Activated CD8-positive, alpha-beta memory T cell treated with anti-CD3 and anti-CD28 coated beads for 48 hours (primary cell): Measurements from ENCODE around the gene PBX2.
"Not testable (repeated sequence)": the region's sequence is repeated elsewhere in the genome, so short reads cannot be mapped to it uniquely, and the experiment has no call there.

ENCODE experiments used
- DNase-seq, 3 experiments: peaks; one replicate each; pipeline ENCODE4 v3.0.0-alpha.2; 2020; ENCODE audit warnings: low read depth in 2 of 3, low spot score in 2 of 3

The PBX2 gene

DNA sequence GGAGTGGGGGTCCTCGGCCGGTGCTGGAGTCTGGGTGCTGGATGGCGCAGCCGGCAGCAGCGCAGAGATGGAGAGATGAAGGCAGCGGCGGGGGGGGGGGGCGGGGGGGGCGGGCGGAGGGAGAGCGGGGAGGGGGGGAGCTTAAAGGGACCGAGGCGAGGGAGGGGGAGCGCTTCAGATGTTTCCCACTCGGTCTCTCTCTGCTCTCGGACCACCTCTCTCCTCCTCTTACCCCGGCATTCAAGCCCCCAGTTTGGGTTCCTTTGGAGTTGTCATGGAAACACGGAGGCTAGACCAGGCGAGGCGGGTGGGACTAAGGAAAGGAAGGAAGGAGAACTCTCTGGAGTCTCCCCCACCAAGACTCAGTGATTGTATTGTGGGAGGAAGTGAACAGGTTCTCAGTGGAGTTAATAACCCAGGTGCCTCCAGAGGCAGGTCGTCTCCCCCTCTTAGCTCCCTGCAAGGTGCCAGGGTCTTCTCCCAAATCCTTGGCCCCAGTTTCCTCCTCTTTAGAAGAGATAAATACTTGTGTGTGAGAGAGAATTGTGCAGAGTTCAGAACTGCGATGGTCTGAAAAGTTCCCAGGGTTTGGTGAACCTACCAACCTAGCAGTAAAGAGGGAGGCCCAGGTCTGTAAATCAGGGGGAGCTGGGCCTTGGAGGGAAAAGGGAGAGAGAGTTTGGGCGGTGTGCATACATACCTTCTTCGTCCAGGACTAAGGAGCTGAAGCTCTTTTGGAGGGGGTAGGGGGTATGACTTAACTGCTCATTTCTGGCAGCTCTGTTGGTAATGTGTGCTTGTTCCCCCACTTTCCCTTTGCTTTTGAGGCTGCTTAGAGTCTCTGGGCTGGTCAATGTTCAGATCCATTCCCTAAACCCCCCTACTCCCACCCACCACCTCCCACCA lies 37.9 kb downstream of the PBX2 start, which contains the start of gene PRRT1:
Gene PRRT1, minus strand, starts transcription at position 77 of the 906 bp plus-strand sequence. CDS start 112 bp downstream, outside the sequence.
- no peak for DNase-seq

DNA sequence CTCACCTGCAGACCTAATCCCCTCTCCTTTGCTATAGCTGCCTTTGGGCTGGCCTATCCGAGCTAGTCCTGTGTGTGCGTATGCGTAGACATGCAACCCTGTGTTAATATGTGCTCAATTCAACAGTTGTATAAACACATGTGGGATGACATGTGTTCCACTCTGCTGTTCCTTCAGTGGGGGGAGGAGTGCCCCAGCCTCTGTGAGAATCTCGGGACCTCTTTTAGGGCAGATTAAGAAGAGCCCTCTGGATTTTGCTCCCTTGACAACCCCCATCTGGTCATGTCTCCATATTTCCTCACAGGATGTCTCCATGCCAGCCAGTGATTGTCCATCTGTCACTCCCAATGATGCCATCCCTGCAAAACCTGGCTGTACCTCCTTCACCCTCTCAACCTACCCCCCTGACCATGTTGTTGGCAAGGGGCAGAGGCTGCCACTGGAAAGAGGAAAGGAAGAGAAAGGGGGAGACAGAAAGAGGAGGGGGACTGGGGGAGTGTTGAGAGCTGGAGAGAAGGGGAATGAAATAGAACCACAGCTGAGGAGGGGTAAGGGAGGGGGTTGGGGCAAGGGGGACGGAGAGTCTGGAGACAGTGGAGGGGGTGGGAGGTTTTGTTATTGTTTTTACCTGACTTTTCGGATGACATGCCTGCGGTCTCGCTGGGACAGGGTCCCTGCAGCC lies 38.7 kb downstream of the PBX2 start:
- no peak for DNase-seq

GRCh38 chr6:32149932-32150870 lies 39.8 kb downstream of the PBX2 start:
- DNase-seq = no peak

DNA sequence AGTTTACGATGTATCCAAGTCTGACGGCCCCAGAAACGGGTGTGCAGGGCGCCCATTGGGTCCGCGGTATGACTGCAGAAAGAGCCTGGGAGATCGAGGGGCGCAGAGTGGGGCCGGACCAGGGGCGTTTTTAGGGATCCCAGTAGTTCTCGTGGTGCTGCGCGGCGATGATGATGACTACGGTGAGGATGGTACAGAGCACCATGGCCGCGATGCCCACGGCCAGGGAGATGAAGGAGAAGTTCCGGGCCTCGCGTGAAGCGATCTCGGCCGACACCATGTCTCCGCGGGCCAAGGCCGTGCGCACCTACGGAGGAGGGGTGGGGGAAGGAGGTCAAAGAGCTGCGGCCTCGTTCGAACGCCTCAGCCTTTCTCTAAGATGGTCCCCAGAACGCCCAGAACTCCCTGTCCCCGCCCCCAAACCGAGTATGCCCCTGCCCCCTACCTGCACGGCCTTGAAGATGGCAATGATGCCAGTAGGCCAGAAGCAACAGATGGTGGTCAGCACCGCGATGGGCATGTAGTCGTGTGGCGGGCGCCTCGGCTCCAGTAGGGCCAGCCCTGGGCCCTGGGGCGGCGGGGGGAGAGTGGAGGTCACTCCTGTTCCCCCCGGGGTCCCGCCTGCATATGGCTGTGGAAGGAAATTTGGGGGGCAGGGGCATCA lies 40.8 kb downstream of the PBX2 start:
- no peak for DNase-seq

GRCh38 chr6:32148289-32149091 lies 41.5 kb downstream of the PBX2 start:
- peak; percentile 31 to 59 (median 46) for DNase-seq

GRCh38 chr6:32147401-32148132 lies 42.4 kb downstream of the PBX2 start:
- DNase-seq = no peak

DNA sequence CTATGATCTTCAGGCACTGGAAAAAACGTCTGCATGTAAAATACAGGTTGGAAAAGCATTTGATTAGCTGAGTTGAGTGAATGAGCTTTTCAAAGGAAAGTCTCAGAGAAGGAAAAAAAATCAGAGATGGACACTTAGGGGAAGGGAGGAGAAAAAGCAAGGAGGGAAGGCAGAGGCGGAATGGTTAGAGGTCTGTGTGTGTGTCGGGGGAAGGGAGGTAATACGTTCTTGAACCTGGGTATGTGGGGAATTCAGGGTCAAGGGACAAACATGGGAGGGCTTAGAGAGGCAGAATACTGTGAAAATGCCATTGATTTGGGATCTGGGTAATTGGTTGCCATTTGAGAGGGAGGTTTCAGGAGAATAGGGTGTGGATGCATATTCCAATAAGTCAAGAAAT lies 43.3 kb downstream of the PBX2 start:
- no peak for DNase-seq

DNA sequence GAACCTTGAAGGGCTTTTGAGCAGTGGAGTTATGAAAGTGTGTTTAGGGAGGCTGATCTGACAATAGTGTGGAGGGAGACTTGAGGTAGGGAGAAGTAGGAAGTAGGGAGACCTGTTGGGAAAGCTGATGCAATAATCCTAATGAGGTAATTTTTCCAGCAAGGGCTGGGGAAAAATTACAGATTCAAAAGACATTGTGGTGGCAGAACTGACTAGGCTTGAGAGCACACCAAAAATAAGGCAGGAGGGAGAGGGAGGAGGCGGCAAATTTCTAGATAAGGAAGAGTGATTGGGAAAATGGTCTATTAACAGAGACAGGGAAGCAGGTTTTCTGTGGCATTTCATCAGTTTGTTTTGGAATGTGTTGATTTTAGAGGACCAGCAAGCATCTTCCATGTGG lies 43.7 kb downstream of the PBX2 start:
- no peak for DNase-seq

DNA sequence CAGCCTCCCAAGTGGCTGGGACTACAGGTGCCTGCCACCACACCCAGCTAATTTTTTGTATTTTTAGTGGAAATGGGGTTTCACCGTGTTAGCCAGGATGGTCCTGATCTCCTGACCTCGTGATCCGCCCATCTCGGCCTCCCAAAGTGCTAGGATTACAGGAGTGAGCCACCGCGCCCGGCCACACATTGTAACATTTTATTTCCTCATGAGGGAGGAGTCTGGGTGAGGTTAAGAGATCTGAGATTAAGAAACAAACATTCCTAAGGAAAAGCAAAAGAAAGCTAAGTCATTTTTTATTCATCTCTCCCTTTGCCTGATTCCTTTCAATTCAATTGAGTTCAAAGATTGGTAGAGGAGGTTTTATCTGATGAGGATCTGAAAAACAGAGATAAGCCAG lies 45.8 kb downstream of the PBX2 start:
- not testable (repeated sequence) for DNase-seq

DNA sequence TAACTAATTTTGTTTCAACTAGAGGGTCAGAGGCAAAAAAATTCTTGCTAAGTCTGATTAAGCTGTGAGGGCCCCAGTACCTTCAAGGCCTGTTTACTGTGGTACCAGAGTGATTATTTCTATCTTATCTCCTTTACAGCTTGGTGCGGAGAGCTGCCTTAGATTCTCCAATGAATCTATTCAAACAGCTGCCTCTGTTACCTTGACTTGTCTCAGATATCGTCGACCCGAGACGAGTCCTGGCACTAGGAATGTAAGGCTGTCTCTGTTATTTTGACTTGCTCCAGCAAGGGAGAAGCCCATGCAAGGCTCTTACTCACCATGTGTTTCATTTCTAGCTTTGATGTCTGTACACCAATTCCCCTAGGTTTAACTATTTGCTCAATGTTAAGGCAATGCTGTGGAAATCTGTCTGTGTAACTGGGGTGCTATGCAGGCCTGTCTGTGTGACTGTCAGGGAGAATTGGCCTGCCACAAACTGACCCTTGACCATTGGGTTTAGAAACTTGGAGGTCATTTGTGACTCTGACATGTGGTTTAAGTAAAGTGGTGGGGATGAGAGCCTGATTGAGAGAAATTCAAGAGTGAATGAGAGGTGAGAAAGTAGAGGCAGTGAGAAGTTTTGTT lies 49.5 kb downstream of the PBX2 start:
- DNase-seq = no peak

DNA sequence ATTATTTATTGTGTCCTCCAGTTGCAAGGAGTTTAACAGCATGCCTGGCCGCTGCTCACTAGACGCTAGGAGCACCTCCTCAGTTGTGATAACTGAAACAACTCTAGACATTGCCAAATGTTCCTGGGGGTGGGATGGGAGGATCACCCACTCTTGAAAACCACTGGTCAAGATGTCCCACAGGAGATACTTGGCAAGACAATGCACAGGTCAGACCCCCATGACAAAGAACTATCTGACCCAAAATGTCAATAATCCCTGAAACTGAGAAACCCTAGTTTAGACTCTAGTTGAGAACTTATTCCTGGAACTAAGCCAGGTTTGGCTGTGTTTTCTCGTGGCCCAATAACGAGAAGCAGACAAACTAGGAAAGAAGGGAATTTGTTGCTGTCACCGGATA lies 50.4 kb downstream of the PBX2 start:
- no peak for DNase-seq

- DNase-seq = no peak
Measured at GRCh38 chr6:32137454-32137853, 52.5 kb downstream of the PBX2 start.
